KOPT-K1 (cell line): ENCODE data around the gene CEP85L.

Source experiments
- H3K27ac ChIP-seq: fragments of 200-600 bp; sonication (generic); 2 replicates; pipeline ENCODE4 v1.5.1; 2016; ENCODE audit warnings: antibody characterized with exemption, mild to moderate bottlenecking, low read depth, low read length; ENCODE audit not compliant: poor library complexity, severe bottlenecking
- H3K36me3 ChIP-seq: fragments of 200-600 bp; sonication (generic); 2 replicates; pipeline ENCODE4 v1.5.1; 2017; ENCODE audit warnings: antibody characterized with exemption, mild to moderate bottlenecking, low read length, moderate library complexity; ENCODE audit not compliant: insufficient read depth
- H3K9me3 ChIP-seq: fragments of 200-600 bp; sonication (generic); 2 replicates; pipeline ENCODE4 v1.5.1; 2017; ENCODE audit warnings: antibody characterized with exemption, low read length, mild to moderate bottlenecking; ENCODE audit not compliant: insufficient read depth, poor library complexity, severe bottlenecking

Gene CEP85L

GRCh38 chr6:118535176-118535844 is 116.1 kb downstream of the CEP85L start:
- H3K9me3 ChIP-seq: peaks cover 20% of the 10 kb centered on the region
- H3K36me3 ChIP-seq: peaks cover 3% of the 10 kb centered on the region; the same call in 1 of the 2 replicates
- no peak overlapping the region for H3K27ac ChIP-seq

GRCh38 chr6:118530942-118531341 is 120.4 kb downstream of the CEP85L start:
- Histone ChIP-seq H3K27ac (no peak overlapping the region), H3K36me3 (no peaks in the 10 kb centered on the region; the same call in 1 of the 2 replicates), H3K9me3 (peaks cover 20% of the 10 kb centered on the region)

GRCh38 chr6:118529756-118530155 is 121.6 kb downstream of the CEP85L start:
- peaks cover 20% of the 10 kb centered on the region for H3K9me3 ChIP-seq
- no peak overlapping the region for H3K27ac ChIP-seq
- peaks cover 3% of the 10 kb centered on the region; the same call in 1 of the 2 replicates for H3K36me3 ChIP-seq

- no peak overlapping the region for H3K27ac ChIP-seq
- H3K36me3 ChIP-seq: peaks cover 18% of the 10 kb centered on the region
- H3K9me3 ChIP-seq: peaks cover 15% of the 10 kb centered on the region
Measured at GRCh38 chr6:118528129-118528528, 123.3 kb downstream of the CEP85L start.

- H3K27ac ChIP-seq: no peak overlapping the region
- H3K9me3 ChIP-seq: peaks cover 3% of the 10 kb centered on the region
- peaks cover 37% of the 10 kb centered on the region for H3K36me3 ChIP-seq
Measured at GRCh38 chr6:118525913-118526780, 125.2 kb downstream of the CEP85L start.

- peaks cover 37% of the 10 kb centered on the region for H3K36me3 ChIP-seq
Measured at GRCh38 chr6:118524686-118525085, 126.7 kb downstream of the CEP85L start.

GRCh38 chr6:118523216-118523615 is 128.2 kb downstream of the CEP85L start:
- Histone ChIP-seq H3K27ac (no peak overlapping the region), H3K36me3 (peaks cover 49% of the 10 kb centered on the region), H3K9me3 (peaks cover 15% of the 10 kb centered on the region)

More at GRCh38 chr6:118524686-118525085, 126.7 kb downstream of the CEP85L start:
- peaks cover under 1% of the 10 kb centered on the region for H3K9me3 ChIP-seq
- H3K27ac ChIP-seq: no peak overlapping the region

GRCh38 chr6:118522422-118522821 is 129.0 kb downstream of the CEP85L start:
- H3K9me3 ChIP-seq: peaks cover 23% of the 10 kb centered on the region
- H3K27ac ChIP-seq: no peak overlapping the region
- H3K36me3 ChIP-seq: peaks cover 57% of the 10 kb centered on the region

- peaks cover 24% of the 10 kb centered on the region for H3K9me3 ChIP-seq
- H3K36me3 ChIP-seq: peaks cover 32% of the 10 kb centered on the region
- no peak overlapping the region for H3K27ac ChIP-seq
Measured at GRCh38 chr6:118514689-118515088, 136.7 kb downstream of the CEP85L start.

GRCh38 chr6:118511930-118512715 is 139.3 kb downstream of the CEP85L start:
- peaks cover 10% of the 10 kb centered on the region; the same call in 1 of the 2 replicates for H3K36me3 ChIP-seq
- H3K27ac ChIP-seq: no peak overlapping the region
- H3K9me3 ChIP-seq: no peaks in the 10 kb centered on the region

- Histone ChIP-seq H3K9me3 (peaks cover under 1% of the 10 kb centered on the region), H3K27ac (no peak overlapping the region), H3K36me3 (peaks cover 22% of the 10 kb centered on the region)
Measured at GRCh38 chr6:118509009-118509617, 142.3 kb downstream of the CEP85L start.

GRCh38 chr6:118507636-118508035 is 143.8 kb downstream of the CEP85L start:
- peaks cover 35% of the 10 kb centered on the region for H3K36me3 ChIP-seq
- H3K27ac ChIP-seq: no peak overlapping the region
- peaks cover 8% of the 10 kb centered on the region for H3K9me3 ChIP-seq

- H3K36me3 ChIP-seq: peaks cover 47% of the 10 kb centered on the region
- H3K9me3 ChIP-seq: peaks cover 8% of the 10 kb centered on the region
- no peak overlapping the region for H3K27ac ChIP-seq
Measured at GRCh38 chr6:118506071-118506638, 145.2 kb downstream of the CEP85L start.

- no peak overlapping the region for H3K27ac ChIP-seq
Measured at GRCh38 chr6:118505656-118506055, 145.7 kb downstream of the CEP85L start.

More at GRCh38 chr6:118505656-118506055, 145.7 kb downstream of the CEP85L start:
- peaks cover 13% of the 10 kb centered on the region for H3K9me3 ChIP-seq
- H3K36me3 ChIP-seq: peaks cover 52% of the 10 kb centered on the region
